ENCODE data around the gene RASA3. TPM values are rescaled to one million over a fixed set of nuclear protein-coding genes. Genes with fewer than 3 reads are reported as not detected.

The RASA3 gene
- total RNA-seq, 1 experiment from 2014 or later: 58.6 TPM

DNA sequence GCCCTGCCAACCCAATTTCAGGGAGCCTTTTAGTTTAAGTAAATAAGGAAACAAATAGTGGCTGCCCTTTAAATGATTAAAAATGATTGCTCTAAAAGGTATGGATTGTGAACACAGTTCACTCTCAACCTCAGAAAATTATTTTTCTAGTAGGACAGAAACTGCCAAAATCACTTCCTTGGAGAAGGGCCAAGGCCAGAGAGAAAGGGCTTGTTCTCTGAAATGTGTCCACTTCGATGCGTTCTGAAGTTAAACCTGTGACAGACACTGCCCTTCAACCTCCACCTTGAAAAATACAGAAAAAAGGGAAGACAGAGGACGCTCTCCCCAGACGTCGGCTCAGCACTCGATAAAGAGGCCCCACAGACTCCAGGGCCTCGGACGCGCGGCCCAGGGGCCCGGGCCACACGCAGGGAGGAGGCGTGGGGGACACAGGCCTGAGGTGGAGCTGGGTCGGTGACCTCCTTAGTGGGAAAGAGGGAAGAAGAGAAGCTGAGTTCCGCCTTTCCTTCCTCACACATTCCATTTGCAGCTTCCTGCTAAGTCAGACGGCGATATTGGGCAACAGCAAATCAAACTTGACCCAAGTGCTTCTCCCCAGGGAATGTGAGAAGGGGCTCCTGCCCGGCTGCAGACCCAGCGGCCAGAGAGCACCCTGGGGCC is 63.6 kb downstream of the RASA3 start:
- DNase-seq (ENCODE audit: low read depth): peak; percentile 67

DNA sequence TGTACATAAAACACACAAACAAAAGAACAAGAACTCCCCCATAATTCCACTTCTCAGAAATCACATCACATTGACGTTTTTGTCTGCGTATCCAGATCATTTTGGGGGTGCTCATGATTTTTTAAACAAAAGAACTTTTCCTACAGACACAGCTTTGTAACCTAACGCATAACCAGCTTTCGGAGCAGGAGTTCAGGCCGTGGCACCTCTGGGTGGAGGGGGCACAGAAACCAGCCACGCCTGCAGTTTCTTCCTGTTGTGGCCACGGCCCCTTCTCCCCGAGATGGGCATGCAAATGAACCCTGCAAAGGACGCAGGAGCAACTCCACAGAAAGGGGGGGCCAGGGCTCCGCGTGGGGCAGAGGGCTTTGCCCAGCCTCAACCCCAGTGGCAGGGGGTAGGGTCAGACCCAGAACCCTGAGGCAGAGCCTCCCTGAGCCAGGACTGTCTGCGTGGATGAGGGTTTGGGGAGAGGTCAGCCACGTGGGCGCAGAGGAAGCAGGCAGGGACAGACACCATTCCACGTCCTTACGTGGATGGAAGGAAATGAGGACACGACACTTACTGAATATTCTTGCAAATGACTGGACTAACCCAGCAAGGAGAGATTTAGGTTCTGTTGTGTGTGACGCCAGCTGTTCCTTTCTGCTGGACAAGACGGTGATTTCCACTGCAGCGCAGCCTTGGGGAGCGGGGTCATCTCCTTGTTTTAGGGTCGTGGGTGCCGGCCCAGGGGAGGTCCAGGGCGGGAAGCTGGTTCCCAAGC is 64.4 kb downstream of the RASA3 start:
- no peak for DNase-seq (ENCODE audit: low read depth)

DNA sequence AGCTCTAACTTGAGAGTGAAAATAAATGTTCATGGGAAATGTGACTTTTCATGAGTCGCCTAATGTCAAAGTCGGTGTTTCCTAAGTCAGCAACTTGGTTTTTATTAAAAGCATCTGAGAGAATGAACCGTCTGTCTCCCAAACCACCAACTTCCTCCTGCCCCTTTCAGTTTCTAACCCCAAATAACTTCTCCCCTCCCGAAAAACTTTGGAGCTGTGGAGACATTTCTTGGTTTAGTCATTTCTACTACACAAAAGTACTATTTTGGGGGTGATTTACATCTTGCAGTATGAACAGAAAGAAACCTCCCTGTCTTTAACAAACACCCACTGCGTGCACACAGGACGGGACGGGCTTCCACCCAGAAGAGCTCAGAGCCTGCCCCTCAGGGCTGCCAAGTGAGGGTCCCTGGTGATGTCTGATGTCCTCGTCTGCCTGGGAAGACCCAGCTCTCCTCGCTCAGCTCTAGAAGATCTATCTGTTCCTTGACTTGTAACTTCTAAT is 65.0 kb downstream of the RASA3 start:
- peak; percentile 76 for DNase-seq (ENCODE audit: low read depth)

DNA sequence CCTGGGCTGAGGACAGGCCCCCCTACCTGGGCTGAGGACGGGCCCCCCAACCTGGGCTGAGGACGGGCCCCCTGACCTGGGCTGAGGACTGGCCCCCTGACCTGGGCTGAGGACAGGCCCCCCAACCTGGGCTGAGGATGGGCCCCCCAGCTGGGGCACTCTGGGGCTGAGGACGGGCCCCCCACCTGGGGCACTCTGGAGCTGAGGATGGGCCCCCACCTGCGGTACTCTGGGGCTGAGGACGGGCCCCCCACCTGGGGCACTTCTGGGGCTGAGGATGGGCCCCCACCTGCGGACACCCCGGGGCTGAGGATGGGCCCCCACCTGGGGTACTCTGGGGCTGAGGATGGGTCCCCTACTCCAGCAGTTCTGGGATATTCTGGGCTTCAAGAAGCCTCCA is 65.5 kb downstream of the RASA3 start:
- no peak for DNase-seq (ENCODE audit: low read depth)

DNA sequence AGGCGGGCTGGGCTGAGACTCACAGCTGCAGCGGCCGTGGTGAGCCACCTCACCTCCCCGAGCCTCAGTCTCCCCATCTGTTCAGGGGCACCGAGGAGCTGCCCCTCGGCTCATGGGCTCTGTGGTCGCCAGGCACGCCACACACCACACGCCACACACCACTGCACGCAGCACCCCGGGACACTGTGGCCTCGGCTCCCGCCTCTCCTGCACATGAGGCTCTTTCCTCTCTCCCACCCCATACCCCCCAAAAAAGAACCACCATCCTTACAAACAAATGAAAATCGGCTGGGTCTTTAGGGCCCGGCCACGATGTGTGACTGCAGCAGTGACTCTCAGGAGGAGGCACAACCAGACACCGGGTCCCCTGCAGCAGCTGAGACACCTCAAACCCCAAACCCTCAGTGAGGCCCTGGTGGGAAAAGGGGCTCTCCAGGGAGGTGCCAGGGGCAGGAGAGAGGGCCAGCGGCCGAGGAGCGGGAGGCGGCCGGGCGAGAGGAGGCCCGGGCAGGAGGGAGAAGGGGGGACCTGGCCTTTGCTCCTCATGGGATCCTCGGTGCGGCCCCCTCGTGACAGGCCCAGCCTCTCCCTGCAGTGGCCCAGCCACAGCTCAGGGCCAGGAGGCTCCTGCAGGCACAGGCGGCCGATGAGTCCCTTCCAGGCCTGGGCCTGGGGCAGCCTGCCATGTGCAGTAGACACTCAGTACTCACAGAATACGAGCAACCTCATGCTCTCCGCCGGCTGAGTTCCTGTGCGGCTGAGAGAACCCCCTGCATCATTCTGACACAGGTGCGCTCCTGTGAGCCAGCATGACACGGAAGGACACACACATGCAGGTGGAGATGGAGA is 66.3 kb downstream of the RASA3 start:
- DNase-seq (ENCODE audit: low read depth): no peak

DNA sequence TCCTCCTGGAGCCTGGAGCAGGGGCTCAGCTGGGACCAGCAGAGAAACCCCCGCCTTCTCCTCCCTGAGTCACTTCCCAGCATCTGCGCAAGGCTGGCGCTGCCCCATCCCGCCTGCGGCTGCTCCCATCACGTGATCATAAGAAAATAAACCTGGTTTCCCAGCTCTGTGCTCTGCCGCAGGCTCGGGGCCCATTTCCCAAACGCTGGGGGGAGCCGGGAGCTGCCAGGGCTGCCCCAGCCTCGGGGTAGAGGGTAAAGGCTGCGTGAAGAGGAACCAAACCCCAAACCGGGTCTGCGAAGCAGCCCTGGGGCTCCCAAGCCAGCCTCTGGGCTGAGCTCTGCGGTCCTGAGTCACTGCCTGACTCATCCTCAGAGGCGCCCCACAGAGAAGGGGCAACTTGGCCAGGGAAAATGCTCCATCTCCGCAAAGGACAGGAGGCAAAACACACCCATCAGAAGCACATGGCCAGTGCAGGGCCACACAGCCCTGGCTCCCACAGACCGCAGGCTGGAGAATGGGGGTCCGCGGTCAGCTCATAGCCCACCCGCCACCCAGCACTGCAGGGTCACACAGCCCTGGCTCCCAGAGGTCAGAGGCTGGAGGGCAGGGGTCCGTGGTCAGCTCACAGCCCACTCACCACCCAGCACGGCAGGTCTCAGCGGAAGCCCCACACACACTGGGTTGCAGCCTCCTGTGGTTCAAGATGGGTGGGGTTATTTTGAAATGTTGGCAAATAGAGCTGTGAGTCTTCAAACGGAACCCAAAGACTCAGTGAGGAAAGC is 67.1 kb downstream of the RASA3 start:
- DNase-seq (ENCODE audit: low read depth): peak; percentile 99

DNA sequence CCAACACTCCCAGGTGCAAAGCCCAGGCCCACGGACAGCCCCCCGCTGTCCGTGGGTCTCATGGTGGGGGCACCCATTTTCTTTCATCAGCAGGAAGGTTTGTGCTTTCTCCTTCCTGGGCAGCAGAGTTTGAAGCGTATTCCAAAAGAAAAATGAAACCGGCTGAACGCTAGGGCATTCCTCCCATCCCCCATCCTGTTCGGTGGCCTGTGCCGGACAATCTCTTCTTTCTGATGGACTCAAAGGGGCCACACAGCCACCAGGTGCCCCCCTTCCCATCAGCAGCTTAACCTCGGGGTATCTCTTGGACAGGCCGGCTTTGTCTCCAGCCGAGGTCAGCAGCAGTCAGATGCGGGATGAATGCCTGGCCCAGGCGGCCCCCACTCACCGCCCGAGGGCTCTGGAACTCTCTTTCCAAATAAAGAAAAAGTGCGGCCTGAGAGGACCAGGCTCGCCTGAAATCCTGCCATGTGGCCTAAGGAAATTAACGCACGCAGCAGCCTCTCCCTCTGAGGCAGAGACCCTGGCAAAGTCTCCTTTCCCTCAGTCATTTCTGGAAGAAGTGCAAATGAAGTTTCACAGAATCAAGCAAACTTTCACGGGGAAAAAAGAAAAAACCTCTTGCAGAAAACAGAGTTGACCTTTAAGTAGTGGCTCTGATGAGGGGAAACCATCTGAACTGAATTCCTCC is 67.8 kb downstream of the RASA3 start:
- DNase-seq (ENCODE audit: low read depth): peak; percentile 49

DNA sequence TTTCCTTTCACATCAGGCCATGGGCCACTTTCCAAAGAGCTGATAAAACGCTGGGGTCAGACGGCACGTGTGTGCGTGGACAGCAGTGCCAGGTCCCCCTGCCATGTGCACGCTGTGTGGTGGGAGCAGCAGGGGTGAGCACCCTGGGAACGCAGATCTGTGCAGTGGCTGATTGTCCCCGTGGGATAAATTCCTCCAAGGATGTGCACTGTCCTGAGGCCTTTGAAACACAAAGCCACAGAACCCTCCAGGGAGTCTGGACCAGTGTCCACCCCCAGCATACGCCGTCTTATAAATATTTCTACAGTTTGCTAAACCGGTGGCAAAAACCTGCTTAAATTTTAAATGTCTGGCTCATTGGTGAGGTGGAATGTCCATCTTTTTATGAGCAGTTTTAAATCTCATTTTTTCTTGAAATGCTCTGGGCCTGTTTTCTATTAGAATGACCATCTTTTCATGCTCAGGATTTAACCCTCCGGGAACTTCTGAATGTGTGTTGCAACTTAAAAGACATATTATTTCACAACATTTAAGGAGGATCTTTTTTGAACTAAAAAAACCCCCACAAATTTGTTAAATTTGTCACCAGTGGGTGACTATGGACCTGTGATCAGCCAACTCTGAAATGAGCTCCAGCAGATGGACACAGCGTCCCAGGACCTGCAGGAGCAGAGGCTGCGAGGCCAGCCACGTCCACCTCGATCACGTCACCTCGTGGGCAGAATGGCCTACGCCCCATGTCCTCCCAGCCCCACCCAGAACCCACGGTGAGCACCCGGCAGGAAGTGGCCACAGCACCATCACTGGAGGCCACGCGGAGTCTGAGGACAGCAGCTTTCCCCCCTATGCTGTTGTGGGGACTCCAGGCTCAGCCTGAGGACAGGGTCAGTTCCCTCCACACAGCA is 68.6 kb downstream of the RASA3 start:
- peak; percentile 74 for DNase-seq (ENCODE audit: low read depth)

DNA sequence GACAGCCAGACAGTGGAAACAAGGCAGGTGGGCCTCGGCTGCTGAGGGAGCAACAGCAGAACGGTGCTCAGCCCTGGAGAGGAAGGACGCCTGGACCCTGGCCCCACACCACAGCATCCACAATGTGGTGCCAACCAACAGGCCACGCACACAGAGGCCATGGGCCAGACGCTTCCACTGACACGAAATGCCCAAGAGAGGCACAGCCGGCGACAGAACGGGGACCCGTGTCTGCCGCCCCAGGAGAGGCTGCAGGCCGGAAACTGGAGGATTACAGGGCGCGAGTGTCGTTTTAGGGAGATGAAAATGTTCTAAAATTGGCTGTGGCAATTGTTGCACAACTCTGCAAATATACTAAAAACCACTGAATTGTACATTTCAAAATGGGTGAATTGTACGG is 69.7 kb downstream of the RASA3 start:
- no peak for DNase-seq (ENCODE audit: low read depth)

DNA sequence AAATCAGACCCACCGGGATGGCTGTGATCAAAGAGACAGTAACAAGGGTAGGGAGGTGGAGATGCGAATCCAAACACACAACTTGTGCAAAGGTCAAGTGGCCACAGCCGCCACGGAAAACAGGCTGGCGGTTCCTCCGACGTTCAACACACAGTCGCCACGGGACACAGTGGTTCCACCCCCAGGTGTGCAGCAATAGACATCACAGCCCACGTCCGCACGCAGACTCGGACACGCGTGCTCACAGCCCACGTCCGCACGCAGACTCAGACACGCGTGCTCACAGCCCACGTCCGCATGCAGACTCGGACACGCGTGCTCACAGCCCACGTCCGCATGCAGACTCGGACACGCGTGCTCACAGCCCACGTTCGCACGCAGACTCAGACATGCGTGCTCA is 70.1 kb downstream of the RASA3 start:
- no peak for DNase-seq (ENCODE audit: low read depth)

DNA sequence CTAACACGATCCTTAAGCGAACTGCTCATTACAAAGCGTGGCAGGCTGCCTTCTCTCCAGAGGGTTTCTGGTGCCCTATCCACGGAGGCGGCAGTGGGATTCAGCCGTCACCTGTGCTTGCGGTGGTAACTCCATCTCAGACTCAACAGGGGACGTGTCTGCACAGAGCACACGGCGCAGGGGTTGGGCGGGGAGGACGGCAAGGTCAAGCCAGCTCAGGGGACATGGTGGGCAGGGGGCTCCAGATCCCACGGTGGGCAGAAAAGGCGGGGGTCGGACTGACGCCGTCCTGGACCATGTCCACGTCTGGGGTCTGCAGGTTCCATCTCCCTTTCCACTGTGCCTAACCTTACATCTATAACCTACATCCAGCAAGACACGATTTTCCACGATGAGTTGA is 70.7 kb downstream of the RASA3 start:
- DNase-seq (ENCODE audit: low read depth): no peak

DNA sequence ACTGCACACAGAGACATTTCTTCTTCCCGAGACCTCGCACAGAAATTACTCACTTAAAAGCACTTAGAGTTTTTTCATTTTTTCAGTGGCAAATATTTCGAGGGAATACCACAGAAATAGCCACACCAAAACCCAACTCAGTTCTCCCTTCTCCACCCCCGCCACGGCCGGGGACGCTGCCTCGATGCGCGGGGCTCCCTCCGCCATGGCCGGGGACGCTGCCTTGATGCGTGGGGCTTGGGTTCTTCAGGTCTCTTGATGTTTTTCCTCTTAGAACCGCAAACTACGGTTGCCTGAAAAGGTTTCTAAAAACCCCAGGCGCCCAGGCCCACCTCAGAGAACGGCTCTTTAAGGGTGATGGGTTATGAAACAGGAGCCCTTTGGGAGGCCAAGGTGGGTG is 71.4 kb downstream of the RASA3 start:
- DNase-seq (ENCODE audit: low read depth): no peak

DNA sequence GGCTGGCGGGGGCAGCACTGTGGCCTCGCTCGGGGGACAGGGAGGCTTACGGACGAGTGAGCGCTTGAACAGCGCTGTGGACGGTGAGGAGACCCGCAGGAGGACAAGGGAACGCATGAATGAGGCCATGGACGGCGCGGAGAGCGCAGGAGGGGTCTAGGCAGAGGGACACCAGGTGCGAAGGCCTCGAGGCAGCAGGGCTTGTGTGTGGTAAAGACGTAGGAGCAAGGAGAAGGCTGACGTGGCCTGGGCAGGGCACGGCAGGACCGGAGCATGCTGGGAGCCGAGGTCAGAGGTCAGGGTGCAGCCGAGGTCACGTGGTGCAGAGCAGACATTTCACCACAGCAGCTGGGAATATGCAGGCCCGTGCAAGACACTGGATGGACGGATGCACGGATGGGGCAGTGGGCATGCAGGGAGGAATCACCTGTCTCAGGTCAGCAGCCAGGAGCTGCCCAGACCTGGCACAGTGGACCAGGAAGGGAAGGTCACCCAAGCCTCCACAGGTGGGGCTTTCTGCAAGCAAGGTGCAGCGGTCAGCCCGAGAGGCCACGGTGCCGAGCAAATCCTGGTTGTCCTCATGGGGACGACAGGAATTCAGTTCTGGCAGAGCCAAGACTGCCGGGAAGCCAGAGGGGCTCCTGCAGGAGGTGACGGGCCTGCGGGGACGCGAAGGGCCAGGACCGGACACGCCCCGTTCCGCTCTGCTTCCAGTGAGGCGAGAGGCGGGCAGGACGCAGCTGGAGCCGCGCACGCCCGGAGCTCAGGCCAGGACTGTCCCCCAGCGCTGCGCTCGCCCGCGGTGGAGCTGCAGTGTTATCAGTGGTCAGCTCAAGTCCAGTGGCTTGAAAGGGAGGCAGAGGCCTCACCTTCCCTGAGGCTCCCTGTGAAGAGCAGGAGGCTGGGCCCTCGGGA is 72.2 kb downstream of the RASA3 start:
- DNase-seq (ENCODE audit: low read depth): no peak

DNA sequence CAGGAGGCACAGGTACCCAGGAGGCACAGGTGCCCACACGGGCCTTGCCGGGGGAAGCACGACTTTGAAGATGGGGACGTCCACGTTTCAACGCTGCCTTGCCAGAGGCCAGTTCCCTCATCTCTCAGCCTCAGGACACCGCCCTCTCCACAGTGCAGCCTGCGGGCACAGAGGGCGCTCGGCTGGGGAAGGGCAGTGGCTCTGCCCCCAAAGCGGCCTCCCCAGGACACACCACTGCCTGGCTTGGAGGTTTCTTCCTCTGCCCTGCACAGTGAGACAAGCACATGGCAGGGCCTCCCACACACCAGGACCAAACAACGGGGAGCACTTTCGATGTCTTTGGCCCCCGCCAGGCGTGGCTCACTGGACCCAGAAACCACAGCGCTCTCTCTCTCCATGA is 73.0 kb downstream of the RASA3 start:
- no peak for DNase-seq (ENCODE audit: low read depth)

DNA sequence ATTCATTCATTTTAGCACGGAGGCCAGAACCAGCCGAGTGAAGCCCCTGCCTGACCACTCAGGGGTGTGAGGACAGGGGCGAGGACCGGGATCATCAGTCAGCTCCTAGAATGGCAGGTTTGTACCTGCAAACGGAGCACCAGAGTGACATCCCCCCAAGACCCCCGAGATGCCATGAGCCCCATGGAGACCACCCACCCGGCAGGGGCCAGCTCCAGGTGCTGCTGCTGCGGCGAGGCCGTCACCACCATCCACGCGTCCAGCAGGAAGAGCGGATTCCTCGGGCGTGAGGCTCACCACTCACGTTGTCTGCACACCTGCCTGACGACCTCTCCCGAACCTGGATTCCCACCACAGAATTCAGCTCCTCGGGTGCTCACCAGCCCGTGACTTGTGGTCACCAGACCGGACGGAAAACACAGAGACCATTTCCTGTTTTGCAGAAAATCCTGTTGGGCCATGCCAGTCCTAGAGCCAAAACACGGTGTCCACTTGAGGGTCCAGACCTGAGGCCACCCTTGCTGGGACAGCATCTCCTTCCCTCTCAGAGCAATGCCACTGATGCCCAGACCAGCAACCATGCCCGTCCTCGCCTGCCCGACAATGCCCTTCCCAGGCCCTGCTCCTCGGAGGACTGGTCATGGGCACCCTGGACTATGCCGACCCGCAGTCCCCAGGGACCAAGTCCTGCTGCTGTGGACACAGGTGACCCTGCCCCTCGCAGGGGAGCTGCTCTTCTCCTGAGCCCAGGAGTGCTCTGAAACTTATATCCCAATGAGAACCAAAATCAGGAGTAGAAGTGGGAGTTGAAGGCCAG is 74.2 kb downstream of the RASA3 start:
- no peak for DNase-seq (ENCODE audit: low read depth)

DNA sequence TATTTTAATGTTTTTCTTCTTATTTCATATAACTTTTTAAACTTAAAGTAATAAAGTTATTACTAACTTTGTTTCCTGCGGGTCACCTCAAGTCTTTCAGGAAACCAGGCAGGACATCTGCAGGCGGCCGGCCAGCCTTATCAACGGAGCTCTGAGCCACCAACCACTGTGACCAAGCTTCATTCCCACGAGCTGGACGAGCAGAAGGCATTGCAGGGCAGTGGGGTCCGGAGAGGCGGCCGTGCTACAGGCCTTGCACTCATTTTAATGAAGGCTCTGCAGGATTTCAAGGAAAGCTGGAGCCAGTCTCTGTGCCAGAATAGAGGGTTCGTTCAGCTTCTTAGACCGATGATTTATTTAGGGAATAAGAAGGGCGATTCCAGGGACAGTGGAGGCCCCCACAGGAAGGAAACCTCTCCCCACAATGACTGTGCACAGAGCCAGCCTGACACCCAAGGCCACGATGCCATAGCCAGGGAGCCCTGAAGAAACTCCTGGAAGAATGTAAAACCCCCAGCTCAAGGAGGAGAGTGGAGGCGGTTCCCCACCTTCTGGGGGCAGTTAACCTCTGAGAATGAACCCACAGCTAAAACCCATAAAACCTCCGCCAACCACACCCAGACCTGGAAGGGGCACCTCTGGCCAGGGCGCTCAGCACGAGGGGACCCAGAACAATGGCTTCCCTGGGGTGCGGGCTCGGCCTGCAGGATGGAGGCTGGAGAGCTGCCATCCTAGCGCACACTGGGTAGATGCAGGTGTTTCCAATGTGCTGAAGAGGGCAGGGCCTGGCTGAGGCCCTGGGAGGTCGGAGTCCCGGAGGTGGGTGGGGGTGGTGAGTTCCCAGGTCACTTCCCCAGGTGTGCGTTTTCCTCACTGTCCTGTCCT is 75.0 kb downstream of the RASA3 start:
- no peak for DNase-seq (ENCODE audit: low read depth)
